K562 (cell line): ENCODE measurements around the gene SMOC2.

Experiments used
- ATF1 ChIP-seq, 2 experiments: fragments of 450-650 bp in 1 of 2; IDR thresholded peaks; 2 replicates each; pipeline ENCODE4 v1.6.1; 2016; ENCODE audit warnings: missing compliant biosample characterization in 1 of 2, missing genetic modification characterization in 1 of 2
- MGA ChIP-seq: fragments of 450-650 bp; IDR thresholded peaks from 2 replicates; pipeline ENCODE4 v1.6.1; 2016; ENCODE audit warnings: mild to moderate bottlenecking, moderate library complexity
- POLR2AphosphoS5 ChIP-seq: IDR thresholded peaks from 2 replicates; pipeline ENCODE4 v1.6.1; 2011; ENCODE audit warnings: mild to moderate bottlenecking, low read depth, low read length, moderate library complexity; ENCODE audit not compliant: control insufficient read depth, insufficient read depth
- ZNF699 ChIP-seq: fragments of 250-450 bp; sonication (Bioruptor Pico); IDR thresholded peaks from 2 replicates; pipeline ENCODE4 v1.8.0; 2021; ENCODE audit warnings: mild to moderate bottlenecking, moderate library complexity; ENCODE audit not compliant: insufficient replicate concordance
- TF ChIP-seq, protein P1 (sequence below), 3 experiments: IDR thresholded peaks in 2 of 3; conservative IDR thresholded peaks in 1 of 3; 2 replicates each; pipeline ENCODE4 v1.5.1; 2011 to 2012; ENCODE audit warnings: low read length in 3 of 3, mild to moderate bottlenecking in 3 of 3, control low read depth in 2 of 3, improper control_type of control experiment in 1 of 3, inconsistent platforms in 1 of 3, low read depth in 1 of 3, mixed read lengths in 1 of 3, moderate library complexity in 1 of 3; ENCODE audit not compliant: insufficient read depth in 2 of 3

DNA sequence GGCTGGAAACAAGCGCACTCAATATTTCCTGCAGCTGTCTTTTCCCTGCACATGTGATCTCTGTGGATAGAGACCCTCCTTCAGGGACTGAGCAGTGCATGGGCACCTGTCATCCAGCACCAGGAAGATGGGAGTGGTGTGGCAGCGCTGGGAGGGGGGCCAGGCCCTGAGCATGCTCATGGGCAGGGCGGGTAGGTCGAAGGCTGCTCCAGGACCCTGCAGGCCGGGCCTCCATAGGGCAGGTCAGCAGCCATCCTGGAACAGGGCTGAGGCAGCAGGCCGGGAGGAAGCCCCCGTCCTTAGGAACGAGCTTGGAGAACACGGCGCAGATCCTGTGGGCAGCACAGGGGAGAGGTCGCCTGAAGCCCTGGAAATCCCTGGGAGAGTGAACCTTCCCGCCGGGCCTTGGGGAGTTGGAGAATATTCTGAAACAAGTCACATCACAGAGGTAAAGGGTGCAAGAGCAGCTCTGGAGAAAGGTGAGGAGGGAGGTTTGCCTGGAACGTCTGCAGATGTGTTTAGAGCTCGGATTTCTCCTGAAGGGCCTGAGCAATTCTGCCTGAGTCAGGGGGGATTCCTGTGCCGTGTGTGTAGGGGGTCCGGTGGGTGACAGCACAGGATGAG is 133.2 kb downstream of the SMOC2 start:
- TF ChIP-seq ZNF699 (CRISPR knock-in tag) (no peak), MGA (no peak), POLR2AphosphoS5 (no peak), ATF1 (CRISPR knock-in tag; IDR thresholded peaks at IDR 0.05) (no peak), ATF1 (tag; IDR thresholded peaks at IDR 0.05) (no peak)
- TF ChIP-seq, protein P1, sequence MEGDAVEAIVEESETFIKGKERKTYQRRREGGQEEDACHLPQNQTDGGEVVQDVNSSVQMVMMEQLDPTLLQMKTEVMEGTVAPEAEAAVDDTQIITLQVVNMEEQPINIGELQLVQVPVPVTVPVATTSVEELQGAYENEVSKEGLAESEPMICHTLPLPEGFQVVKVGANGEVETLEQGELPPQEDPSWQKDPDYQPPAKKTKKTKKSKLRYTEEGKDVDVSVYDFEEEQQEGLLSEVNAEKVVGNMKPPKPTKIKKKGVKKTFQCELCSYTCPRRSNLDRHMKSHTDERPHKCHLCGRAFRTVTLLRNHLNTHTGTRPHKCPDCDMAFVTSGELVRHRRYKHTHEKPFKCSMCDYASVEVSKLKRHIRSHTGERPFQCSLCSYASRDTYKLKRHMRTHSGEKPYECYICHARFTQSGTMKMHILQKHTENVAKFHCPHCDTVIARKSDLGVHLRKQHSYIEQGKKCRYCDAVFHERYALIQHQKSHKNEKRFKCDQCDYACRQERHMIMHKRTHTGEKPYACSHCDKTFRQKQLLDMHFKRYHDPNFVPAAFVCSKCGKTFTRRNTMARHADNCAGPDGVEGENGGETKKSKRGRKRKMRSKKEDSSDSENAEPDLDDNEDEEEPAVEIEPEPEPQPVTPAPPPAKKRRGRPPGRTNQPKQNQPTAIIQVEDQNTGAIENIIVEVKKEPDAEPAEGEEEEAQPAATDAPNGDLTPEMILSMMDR (IDR thresholded peaks at IDR 0.05 in 2 of 3, conservative IDR thresholded peaks at IDR 0.05 in 1 of 3; ENCODE audit: insufficient read depth in 2 of 3, low read depth in 1 of 3, low read length in 3 of 3) = no peak
